ENCODE data around the gene HERC3. TPM values are rescaled to one million over a fixed set of nuclear protein-coding genes. Genes with fewer than 3 reads are reported as not detected.

Gene HERC3
- 7.4 and 10.1 TPM in 2 replicates for total RNA-seq

DNA sequence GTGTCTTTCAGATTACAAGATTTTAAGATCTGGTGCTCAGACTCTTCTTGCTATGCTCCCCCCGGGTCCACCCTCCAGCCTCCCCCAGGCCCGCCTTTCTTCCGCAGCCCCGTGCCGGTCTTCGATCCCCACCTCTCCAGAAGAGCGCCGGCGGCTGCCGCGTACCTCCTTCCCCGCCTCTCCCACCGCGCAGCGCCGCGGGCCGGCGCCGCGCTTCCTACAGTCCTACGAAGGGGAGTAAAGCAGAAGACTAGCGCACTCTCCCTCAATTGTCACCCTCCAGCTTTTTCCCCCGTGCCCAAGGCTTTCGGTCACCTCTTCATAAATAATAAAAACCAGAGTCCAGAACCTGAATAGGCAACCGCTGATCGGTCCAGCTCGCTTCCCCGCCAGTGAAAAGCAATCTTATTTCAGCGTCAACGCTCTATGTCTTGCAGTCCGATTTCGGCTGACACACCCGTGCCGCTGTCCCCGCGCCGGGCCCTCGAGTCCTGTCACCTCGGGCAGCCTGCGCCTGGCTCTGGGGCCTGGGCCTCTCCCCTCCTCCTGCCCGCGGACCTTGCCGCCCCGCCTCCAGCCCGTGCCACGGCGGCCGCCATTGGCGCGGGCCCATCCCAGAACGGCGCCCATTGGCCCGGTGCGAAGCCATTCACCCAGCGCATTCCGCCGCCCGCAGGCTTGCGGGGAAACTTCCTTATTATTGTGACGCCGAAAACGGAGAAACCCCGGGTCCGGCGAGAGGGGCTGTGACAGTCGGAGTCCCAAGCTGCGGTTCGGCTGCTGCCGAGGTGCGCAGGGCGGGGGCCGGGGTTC lies at the start of gene HERC3:
Gene HERC3 (plus strand): TSS at position 694 of the 813 bp plus-strand sequence. CDS start 13,344 bp downstream, outside the sequence.

GRCh38 chr4:88697588-88698329 lies 105.5 kb downstream of the HERC3 start, which contains the start of gene NAP1L5:
NAP1L5 (minus strand) TSS chr4:88697829; CDS start chr4:88697754, 75 bp downstream.

Other genes starting within 250 kb of the HERC3 start
- 6.0 and 6.7 TPM in 2 replicates for gene HERC6, start 213.6 kb upstream of the HERC3 start, total RNA-seq
- gene HERC5, start 135.4 kb upstream of the HERC3 start, total RNA-seq: 3.9 and 4.0 TPM in 2 replicates
- 66.6 and 86.0 TPM in 2 replicates for gene PYURF, start 68.7 kb upstream of the HERC3 start, total RNA-seq
- gene NAP1L5, start 105.3 kb downstream of the HERC3 start, total RNA-seq: 5.2 TPM in 2 replicates

Data from bladder microvascular endothelial cell (primary cell).